ENCODE data around the gene POLR3H.

POLR3H gene

DNA sequence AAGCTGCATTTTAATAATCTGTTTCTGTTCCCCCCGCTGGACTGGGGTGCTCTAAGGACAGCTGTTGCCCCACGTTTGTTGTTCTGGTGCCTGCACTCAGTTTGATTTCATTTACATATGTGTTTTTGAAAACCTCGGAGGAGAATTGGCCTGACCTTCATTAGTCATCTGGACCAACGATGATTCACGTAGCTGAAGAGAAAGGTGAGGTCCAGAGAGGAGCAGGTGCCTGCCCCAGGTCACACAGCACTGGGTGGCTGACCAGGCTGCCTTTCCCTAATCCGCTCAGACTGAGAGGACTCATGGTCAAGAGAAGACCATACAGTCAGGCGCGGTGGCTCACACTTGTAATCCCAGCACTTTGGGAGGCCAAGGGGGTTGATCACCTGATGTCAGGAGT, 20.3 kb upstream of the POLR3H start:
- Histone ChIP-seq H3K79me2 (ENCODE audit: insufficient read depth, low read depth) (no peaks in the 10 kb centered on the region), H3K4me2 (no peak overlapping the region)

DNA sequence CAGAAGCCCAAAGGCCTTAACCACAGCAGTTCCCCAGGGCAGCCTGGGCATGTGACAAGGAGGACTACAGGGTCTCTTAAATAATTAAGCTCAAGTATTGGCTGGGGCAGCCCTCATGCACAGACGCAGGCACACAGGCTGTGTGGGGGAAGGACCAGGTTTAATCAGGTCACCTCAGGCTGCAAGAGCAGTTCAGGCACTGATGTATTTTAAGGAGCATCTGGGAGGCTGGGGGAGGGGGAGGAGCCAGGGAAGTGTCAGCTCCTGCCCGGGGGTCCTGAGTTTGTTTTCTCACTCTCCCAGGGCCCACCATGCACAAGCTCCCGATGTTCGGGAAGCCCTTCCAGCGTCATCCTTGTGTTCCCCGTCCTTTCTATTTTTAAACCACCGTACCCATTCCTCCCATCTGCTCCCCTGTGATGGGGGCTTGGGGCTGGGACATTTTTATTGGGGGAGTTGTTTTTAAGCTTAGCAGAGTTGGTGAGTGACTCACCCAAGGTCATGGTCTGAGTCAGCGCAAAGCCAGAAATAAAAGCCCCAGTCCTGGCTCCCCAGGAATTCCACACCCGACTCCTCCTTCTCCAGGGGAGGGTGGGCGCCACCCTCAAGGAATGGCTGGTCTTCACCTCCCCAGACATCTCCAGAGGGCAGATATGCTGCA, 18.9 kb upstream of the POLR3H start:
- no peaks in the 10 kb centered on the region for H3K36me3 ChIP-seq (ENCODE audit: insufficient read depth)
- TF ChIP-seq, protein P1, sequence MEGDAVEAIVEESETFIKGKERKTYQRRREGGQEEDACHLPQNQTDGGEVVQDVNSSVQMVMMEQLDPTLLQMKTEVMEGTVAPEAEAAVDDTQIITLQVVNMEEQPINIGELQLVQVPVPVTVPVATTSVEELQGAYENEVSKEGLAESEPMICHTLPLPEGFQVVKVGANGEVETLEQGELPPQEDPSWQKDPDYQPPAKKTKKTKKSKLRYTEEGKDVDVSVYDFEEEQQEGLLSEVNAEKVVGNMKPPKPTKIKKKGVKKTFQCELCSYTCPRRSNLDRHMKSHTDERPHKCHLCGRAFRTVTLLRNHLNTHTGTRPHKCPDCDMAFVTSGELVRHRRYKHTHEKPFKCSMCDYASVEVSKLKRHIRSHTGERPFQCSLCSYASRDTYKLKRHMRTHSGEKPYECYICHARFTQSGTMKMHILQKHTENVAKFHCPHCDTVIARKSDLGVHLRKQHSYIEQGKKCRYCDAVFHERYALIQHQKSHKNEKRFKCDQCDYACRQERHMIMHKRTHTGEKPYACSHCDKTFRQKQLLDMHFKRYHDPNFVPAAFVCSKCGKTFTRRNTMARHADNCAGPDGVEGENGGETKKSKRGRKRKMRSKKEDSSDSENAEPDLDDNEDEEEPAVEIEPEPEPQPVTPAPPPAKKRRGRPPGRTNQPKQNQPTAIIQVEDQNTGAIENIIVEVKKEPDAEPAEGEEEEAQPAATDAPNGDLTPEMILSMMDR (conservative IDR thresholded peaks at IDR 0.05; ENCODE audit: low read depth, low read length) = no peak
- no peak overlapping the region for H2AFZ ChIP-seq (ENCODE audit: low read depth)
- no peaks in the 10 kb centered on the region for H4K20me1 ChIP-seq (ENCODE audit: insufficient read depth)
- H3K27me3 ChIP-seq (ENCODE audit: insufficient read depth, low read depth) = no peaks in the 10 kb centered on the region
- H3K9ac ChIP-seq = no peak overlapping the region
- H3K4me1 ChIP-seq (ENCODE audit: low read depth, poor library complexity, severe bottlenecking) = peaks cover 23% of the 10 kb centered on the region
- H3K79me2 ChIP-seq (ENCODE audit: insufficient read depth, low read depth) = no peaks in the 10 kb centered on the region
- no peak overlapping the region for H3K4me3 ChIP-seq (IDR thresholded peaks at IDR 0.05; ENCODE audit: insufficient read depth, low read depth, low read length)
- H3K4me2 ChIP-seq = no peak overlapping the region
- H3K27ac ChIP-seq = no peak overlapping the region

More for the DNA sequence above, 20.3 kb upstream of the POLR3H start:
- no peak overlapping the region for H2AFZ ChIP-seq (ENCODE audit: low read depth)
- peaks cover 23% of the 10 kb centered on the region for H3K4me1 ChIP-seq (ENCODE audit: low read depth, poor library complexity, severe bottlenecking)
- TF ChIP-seq, protein P1 (conservative IDR thresholded peaks at IDR 0.05; ENCODE audit: low read depth, low read length) = no peak
- H3K27me3 ChIP-seq (ENCODE audit: insufficient read depth, low read depth) = no peaks in the 10 kb centered on the region
- H4K20me1 ChIP-seq (ENCODE audit: insufficient read depth) = no peaks in the 10 kb centered on the region
- no peak overlapping the region for H3K9ac ChIP-seq
- H3K4me3 ChIP-seq (IDR thresholded peaks at IDR 0.05; ENCODE audit: insufficient read depth, low read depth, low read length) = no peak overlapping the region
- H3K36me3 ChIP-seq (ENCODE audit: insufficient read depth) = no peaks in the 10 kb centered on the region
- H3K27ac ChIP-seq = no peak overlapping the region

DNA sequence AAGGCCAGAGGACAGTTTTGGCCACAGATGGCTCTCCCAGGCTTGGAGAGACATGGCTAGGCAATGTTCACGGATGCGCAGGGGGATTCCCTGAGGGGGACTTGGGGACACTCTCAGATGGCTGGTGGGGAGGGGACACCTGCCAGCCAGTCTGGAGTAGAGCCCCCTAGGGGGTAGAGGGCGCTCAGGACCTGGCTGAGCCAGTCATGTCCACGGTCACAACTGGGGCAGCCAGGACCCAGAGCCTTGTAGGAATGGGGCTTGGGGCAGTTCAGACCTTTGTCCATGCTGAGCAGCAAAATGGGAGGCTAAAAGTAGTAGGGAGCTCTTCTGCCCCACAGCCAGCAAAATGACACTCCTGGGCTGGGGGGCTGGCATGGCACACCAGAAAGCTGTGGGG, 18.2 kb upstream of the POLR3H start:
- Histone ChIP-seq H3K27ac (no peak overlapping the region), H3K4me3 (IDR thresholded peaks at IDR 0.05; ENCODE audit: insufficient read depth, low read depth, low read length) (no peak overlapping the region), H2AFZ (ENCODE audit: low read depth) (no peak overlapping the region), H3K4me2 (no peak overlapping the region), H3K9ac (no peak overlapping the region), H3K36me3 (ENCODE audit: insufficient read depth) (no peaks in the 10 kb centered on the region), H3K4me1 (ENCODE audit: low read depth, poor library complexity, severe bottlenecking) (peaks cover 27% of the 10 kb centered on the region), H4K20me1 (ENCODE audit: insufficient read depth) (no peaks in the 10 kb centered on the region), H3K27me3 (ENCODE audit: insufficient read depth, low read depth) (no peaks in the 10 kb centered on the region), H3K79me2 (ENCODE audit: insufficient read depth, low read depth) (no peaks in the 10 kb centered on the region)
- TF ChIP-seq, protein P1 (conservative IDR thresholded peaks at IDR 0.05; ENCODE audit: low read depth, low read length) = no peak

DNA sequence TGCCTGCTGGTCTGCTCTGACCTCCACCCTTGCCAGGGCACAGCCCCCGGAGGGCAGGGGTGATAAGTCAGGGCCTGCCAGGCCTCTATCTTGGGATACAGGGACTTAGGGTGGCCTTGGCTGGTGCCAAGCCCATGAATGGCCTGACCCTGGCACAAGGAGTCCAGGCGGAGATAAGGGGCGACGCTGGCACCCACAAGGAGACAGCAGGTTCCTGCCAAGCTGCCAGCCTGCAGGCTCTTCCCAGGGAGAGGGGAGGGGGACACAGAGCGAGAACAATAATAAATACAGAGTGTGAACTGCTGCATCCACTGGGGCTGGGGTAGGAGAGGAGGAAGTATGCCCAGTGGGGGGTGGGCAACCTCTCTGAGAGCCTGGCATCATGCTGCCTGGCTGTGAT, 17.5 kb upstream of the POLR3H start:
- no peak overlapping the region for H3K9ac ChIP-seq
- H3K4me1 ChIP-seq (ENCODE audit: low read depth, poor library complexity, severe bottlenecking) = peaks cover 31% of the 10 kb centered on the region
- H3K27me3 ChIP-seq (ENCODE audit: insufficient read depth, low read depth) = no peaks in the 10 kb centered on the region
- H3K79me2 ChIP-seq (ENCODE audit: insufficient read depth, low read depth) = no peaks in the 10 kb centered on the region
- no peaks in the 10 kb centered on the region for H3K36me3 ChIP-seq (ENCODE audit: insufficient read depth)
- H3K27ac ChIP-seq = no peak overlapping the region
- no peak overlapping the region for H3K4me2 ChIP-seq
- no peaks in the 10 kb centered on the region for H4K20me1 ChIP-seq (ENCODE audit: insufficient read depth)
- no peak overlapping the region for H3K4me3 ChIP-seq (IDR thresholded peaks at IDR 0.05; ENCODE audit: insufficient read depth, low read depth, low read length)
- TF ChIP-seq, protein P1 (conservative IDR thresholded peaks at IDR 0.05; ENCODE audit: low read depth, low read length) = no peak
- no peak overlapping the region for H2AFZ ChIP-seq (ENCODE audit: low read depth)

Data from KMS-11 (cell line).